GM18870 (cell line): ENCODE data around the gene HPS5.

Experiments
- ATAC-seq: cut with Tn5 transposase; IDR thresholded peaks from one replicate; pipeline ENCODE4 v1.9.1; 2021; ENCODE audit warnings: moderate library complexity; ENCODE audit not compliant: unreplicated experiment

The HPS5 gene

GRCh38 chr11:18236664-18237356 is 85.1 kb downstream of the HPS5 start, which contains the start of gene SAA4:
SAA4 (minus strand) TSS chr11:18236802; CDS start chr11:18235926, 876 bp downstream.
- no peak for ATAC-seq

GRCh38 chr11:18235394-18236334 is 86.3 kb downstream of the HPS5 start:
- no peak for ATAC-seq

- no peak for ATAC-seq
These were observed 88.0 kb downstream of the HPS5 start for GRCh38 chr11:18233912-18234311.

GRCh38 chr11:18230859-18231258 is 91.1 kb downstream of the HPS5 start:
- no peak for ATAC-seq

- peak; percentile 92 for ATAC-seq
These were observed 92.4 kb downstream of the HPS5 start for GRCh38 chr11:18229501-18229900.
